Measurements from ENCODE around the gene CFAP74.

Gene CFAP74

DNA sequence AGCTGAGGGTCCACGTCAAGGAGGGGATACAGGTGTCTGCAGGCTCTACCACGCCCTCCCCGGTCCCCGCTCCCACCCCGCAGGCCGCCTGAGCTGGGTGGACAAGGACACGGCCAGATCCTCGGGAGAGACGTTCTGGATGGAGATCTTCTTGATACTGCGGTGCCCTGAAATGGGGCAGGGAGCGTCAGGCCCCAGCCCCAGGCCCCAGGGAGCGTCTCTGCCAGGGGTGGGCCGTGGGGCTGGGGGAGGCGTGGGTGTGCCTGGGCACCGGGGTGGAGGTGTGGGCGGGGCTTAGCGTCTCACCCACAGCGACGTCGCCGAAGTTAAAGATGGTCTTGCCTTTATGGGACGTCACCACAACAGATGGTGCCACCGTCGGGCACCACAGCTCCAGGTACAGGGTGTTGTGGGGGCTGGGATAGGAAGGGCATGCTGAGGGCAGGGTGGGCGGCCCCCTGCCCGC is 77.2 kb downstream of the CFAP74 start:
- no peak for DNase-seq

DNA sequence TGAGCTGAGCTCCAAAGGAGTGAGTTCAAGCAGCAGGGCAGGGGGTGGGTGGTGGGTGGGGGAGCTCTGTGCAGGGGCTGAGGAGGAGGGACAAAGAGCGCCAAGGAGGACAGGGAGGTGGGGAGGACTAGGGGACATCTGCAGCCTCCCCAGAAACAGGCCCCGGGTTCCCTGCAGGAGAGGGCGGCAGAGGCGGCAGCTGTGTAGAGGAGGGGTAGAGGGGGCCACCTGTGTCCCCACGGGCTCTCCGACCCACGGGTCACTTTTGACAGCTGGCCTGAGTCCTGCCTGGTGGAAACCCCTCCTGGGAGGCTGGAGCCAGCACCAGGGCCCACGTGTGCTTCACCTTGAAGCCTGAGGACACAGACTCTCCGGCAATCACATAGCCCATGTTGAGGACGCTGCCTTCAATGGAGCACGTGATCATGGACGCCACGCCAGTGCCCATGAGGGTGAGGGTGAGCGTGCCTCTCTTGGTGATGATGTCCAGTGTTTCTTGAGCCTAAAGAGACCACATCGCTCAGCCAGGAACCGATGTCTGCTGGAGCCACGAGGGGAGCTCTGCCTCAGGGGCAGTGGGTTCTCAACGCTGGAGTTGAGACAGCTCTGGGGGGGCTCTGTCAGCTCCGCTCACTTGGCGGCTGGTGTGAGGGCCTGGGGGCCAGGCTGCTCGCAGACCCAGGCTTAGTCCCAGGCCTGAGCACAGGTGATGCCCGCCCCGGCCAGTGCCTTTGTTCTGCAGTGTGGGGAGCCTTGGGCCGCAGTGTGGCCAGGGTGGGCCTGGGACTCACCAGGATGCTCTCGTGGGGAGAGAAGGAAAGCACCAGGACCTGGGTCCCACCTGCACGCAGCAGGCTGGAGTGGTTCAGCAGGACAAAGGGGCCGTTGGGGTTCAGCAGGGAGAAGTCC is 77.9 kb downstream of the CFAP74 start:
- DNase-seq, result no peak

DNA sequence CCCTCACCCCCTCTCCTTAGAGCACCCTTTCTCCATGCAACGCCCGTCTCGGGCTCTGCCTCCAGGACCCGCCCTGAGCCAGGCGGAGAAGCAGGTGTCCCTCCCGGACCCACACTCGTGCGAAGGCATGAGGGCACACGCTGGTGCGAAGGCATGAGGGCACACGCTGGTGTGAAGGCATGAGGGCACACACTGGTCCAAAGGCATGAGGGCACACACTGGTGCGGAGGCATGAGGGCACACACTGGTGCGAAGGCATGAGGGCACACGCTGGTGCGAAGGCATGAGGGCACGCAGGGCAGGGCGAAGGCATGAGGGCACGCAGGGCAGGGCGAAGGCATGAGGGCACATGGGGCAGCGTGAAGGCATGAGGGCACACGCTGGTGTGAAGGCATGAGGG is 78.7 kb downstream of the CFAP74 start:
- DNase-seq, result no peak

DNA sequence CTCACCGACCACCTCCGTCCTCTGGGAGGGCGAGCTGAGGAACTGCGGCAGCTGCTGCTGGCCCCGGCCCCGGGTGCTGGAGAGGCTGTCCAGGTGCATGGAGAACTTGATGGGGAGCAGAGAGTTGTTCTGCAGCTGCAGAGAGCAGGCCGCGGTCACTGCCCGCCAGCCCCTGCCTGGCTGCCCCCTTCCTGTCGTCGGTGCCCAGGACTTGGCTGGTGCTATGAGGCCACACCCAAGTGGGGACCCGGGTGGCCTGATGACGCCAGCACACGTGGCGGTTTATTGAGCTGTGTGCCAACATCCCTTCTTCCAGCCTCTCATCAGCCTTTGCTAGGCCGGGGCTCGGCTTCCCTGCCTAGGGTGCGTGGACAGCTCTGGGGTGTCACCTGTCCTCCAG is 79.2 kb downstream of the CFAP74 start:
- DNase-seq, result no peak

DNA sequence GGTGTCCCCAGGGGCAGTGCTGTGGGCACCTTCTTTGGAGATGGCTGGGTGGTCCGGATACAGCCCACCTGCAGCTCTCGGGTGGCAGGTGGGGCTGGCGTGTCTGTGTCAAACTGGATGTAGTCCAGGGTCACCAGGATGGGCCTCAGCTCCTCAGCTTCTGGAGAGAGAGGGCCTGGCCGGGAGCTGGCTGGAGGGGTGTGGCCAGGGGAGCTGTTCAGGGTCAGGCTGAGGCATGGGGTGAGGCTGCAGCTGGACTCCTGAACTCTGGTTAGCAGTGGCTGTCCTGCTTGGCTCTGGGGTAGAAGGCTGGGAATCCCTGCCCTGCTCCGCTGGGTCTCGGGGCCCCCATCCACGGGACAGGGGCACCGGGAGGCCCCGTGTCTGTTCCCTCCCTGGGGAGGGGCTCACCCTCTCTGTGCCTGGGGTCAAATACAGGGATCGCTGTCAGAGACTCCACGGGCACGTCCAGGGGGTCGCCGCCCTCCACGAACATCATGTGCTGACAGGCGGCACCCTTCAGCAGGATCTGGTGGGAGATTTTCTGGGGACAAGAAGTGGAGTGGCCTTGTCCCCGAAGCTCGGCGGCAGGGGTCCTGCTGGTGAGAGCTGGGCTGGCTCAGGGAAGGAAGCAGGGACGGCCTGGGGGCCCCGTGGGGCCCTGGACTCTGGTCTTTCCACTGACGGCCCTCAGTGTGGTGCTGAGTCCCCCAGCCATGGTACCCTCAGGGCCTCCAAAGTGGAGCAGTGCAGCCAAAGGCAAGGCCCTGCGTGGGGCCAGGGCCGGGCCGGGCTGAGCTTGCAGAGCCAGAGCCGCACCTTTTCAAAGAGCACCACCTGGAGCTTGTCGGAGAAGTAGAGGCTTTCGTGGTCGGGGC is 80.4 kb downstream of the CFAP74 start:
- DNase-seq, result no peak

DNA sequence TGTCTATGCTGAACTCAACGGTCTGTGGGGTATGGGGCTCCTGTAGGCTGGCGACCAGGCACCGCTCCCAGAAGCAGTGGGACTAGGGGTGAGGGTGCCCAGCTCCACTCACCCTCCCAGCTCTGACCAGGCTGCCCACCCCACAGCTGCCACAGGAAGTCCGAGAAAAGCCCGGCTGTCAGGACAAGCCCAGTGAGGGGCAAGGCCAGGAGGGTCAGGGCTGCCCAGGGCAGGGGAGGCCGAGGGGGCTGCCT is 81.0 kb downstream of the CFAP74 start:
- DNase-seq, result no peak

DNA sequence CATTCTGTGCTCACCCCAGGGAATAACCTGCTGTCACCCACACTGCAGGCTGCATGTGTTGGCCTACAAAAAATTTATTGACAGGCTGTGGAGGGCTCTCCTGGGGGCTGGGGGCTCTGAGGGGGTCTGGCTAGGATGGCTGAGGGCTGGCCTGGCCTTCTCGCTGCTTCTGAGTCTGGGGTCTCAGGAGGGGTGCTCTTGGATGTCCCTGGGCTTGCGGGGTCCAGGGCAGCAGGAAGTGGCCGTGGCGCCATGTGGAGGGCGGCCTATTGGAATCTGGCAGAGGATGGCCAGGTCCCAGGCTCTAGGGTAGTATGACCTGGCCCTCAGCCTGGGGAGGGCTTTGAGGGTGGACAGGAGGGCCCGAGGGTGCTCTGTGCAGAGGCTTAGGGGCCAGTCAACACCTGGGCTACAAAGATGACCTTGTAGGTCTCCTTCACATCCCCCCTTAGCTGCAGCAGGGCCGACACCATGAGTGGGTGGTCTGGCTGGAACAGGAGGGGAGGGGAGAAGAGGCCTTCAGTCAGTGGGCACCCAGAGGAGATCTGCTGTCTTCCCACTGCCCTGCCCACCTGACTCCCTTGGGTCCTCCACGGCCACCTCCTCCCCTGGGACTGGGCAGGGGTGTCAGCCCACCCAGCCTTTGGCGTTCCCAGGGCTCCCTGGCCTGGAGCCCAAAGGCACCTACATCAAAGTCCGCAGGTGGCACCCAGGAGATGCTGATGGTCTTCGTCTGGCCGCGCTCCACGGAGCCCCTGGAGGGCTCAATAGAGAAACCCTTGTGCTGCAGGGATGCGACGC is 81.5 kb downstream of the CFAP74 start:
- no peak for DNase-seq

DNA sequence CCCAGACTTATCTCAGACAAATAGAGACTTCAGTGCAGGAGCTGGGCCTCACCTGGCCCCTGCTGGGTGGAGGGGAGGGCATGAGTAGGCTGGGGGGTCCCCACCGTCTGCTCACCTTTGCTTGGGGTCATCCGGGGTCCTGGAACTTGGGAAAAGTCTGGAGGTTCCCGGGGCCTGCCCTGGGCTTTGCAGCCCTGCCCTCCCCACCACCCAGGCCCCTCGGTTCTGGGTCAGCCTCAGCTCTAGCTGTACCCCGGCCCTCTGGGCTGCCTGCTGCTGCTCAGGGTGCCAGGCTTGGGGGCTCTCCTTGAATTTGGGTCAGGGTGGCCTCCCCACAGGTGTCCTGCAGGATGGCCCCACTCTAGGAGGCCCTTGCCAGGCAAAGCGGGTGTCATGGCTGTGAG is 82.1 kb downstream of the CFAP74 start:
- DNase-seq, result no peak

DNA sequence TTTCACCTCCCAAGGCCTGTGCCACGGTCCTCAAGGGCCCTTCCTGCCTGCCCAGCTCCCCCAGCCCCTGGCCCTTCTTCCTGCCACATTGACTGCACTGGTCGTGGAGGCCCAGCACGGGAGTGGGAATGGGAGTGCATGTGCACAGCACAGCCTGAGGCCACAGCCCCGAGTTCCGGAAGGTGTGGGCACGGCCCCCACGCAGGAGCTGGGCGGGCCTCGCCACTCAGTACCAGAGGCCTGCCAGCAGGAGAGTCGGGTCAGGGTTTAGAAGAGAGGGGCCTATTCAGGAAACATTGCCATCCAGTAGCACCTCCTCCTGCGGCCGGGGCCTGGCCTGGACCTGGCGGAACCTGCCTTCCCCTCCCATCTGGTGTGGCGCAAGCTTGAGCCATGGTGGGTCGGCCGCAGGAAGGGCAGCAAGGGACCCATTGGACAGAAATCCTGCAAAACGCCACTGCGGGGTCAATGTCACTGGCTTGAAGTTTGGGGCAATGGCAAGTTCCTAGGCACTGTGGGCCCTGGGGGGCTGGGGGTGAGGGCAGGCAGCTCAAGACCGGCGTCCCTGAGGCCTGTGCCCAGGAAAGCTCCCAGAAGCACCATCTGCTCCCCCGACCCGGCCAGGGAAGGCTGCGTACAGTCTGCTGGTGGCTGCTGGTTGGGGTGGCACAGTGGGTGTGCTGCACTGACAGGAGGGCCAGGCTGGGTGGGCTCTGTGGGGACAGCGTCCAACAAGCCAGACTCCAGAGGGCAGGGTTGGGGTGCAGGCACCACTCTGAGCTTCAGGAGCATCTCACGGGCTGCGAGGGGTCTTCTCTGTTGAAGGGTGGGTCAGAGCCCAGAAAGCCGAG is 82.8 kb downstream of the CFAP74 start:
- no peak for DNase-seq

DNA sequence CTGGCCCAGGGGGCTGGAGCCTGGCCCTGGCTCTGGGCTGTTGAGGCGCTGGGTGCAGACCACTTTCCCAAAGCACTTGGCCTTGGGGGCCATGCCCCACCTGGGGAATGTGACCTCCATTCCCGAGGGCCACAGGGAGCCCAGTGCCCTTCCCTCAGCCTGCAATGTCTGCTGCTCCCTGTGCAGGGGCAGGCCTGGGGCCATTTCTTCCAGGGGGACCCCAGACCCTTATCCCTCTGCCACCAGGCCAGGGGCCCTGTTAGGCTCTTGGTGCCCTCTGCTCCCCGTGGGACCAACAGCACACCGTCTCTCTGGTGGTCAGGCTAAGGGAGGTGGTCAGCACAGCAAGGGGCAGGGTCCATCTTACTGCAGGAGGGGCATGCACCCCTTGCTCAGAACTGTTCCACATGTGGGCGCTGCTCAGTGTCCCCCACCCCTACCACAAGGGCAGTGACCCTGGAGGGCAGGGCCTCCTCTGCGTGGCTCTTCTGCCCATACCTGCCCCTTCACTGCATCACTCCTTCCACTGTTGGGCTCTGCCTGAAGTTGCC is 83.5 kb downstream of the CFAP74 start:
- no peak for DNase-seq

DNA sequence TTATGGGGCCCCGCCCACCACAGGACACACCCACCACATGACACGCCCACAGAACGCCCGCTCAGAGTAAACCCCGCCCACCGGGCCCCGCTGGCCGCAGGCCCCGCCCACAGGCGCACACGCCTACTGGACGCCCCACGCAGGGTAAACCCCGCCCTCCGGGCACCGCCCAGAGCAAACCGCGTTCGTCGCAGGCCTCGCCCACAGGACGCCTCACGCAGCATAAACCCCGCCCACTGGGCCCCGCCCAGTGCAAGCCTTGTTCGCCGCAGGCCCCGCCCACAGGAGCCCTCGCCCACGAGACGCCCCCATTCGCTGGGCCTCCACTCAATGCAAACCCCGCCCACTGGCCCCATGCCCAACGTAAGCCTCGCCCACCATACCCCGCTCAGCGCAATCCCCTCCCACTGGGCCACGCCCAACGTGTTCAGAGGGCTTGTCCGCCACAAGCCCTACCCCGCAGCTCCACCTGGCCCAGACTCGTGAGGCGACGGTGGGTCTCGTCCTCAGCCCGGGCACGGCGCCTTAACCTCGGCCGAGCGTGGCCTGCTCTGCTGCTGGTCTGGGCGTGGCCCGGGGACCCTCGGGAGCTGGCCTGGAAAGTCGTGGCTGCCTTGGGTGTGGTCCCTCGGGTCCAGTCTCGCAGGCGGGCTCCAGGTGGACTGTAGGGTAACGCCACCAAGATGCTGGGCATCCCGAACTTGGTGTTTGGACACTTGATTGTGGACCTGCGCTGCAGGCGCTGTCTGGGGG is 84.1 kb downstream of the CFAP74 start:
- peak; percentile 45 for DNase-seq

DNA sequence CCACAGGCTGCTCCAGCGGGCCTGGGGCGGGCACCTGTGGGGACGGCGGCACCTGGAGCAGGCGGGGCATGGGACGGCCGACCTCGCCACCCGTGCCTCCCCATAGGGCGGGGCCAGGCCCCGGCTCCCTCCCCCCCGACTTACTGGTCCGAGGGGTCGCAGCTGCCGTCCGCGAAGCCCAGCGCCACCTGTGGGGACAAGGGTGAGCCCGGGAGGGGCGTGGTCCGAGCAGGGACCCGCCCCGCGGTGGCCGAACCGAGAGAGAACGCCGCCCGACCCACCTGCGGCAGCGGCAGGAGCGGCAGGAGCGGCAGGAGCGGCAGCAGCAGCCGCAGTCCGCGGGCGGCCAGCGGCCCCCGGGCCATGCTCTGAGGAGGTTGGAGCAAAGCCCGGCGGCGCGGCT is 84.7 kb downstream of the CFAP74 start, which contains the start of gene TMEM52:
TSS of gene TMEM52 (minus strand) at position 379 of the 403 bp plus-strand sequence. CDS start at position 365, 14 bp downstream.
- no peak for DNase-seq

DNA sequence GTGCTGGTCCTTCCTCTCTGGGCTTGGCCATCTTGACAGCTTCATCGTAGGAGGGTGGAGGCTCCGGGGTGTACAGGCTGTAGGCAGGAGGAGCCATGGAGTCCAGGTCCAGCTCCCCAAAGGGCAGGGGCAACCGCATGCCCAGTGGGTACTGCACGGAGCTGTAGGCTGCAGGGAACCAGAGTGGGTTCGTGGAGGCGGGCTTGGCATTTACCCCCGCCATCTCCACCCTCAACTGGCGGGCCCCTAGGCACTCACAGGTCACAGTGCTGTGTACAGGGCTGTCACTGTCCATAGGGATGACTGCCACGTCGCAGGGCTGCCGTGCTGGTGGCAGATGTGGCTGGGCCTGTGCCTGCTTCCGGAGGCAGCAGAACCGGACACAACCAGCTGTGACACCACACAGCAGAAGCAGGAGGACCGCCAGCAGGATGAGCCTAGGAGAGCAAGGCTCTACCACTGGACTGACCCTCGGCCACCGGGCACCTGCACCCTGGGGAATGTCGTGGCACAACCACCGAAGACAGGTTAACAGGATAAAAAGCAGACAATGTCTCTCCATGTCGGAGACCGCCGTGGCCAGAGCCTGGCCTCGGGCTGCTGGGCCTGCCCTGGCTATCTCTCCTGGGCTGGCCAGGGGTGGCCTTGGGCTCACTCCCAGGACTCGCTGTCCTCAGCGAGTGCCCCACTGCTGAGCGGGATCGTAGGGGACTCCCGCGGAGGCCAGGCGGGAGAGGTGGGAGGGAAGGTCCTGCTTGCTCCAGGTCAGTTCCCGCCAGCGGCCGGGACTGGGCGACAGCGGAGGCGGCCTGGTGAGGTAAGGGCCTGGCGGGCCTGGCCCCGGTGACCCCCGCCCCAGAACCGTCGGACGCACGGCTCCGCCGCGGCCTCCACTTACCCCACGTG is 85.3 kb downstream of the CFAP74 start:
- DNase-seq, result no peak

DNA sequence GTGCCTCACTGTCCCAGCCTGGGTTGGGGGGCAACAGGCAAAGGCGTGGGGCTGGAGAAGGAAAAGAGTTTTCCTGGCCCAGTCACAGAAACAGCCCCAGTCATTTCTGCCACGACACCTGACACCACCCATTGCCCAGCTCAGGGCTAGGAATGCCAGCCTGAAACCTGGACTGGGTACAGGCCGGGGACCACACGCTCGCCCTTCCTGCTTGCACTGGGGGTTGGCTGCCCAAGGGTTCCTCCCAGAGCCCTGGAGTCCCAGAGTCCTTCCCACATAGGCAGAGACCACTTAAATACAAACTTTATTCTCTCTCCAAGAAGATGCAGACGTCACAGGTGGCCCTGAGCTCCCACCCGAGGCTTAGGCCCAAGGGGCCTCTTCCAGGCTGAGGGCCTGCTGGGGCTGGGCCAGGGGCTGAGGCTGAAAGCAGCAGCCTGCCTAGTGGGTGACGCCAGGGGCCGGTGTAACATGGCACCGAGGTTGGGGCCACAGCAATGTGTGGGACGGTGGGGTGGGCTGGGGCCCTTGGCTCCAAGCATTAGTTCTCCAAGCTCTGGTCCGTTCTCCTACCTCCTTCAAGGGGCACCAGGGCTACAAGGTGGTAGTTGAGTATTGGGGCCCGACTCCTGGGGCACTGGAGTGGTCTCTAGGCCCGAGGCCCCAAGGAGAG is 86.1 kb downstream of the CFAP74 start:
- DNase-seq, result no peak

DNA sequence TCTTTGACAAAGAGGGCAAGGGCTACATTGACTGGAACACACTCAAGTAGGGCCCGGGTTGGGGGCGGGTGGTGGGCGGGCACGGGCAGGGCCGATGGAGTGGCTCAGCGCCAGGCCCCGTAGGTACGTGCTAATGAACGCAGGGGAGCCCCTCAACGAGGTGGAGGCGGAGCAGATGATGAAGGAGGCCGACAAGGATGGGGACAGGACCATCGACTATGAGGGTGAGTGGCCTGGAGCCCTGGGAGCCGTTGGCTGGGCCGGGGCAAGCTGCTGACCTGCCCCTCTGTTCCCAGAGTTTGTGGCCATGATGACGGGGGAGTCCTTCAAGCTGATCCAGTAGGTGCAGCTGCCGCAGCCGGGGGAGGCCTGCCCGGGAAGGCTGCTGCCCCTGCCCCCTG is 86.7 kb downstream of the CFAP74 start:
- no peak for DNase-seq

DNA sequence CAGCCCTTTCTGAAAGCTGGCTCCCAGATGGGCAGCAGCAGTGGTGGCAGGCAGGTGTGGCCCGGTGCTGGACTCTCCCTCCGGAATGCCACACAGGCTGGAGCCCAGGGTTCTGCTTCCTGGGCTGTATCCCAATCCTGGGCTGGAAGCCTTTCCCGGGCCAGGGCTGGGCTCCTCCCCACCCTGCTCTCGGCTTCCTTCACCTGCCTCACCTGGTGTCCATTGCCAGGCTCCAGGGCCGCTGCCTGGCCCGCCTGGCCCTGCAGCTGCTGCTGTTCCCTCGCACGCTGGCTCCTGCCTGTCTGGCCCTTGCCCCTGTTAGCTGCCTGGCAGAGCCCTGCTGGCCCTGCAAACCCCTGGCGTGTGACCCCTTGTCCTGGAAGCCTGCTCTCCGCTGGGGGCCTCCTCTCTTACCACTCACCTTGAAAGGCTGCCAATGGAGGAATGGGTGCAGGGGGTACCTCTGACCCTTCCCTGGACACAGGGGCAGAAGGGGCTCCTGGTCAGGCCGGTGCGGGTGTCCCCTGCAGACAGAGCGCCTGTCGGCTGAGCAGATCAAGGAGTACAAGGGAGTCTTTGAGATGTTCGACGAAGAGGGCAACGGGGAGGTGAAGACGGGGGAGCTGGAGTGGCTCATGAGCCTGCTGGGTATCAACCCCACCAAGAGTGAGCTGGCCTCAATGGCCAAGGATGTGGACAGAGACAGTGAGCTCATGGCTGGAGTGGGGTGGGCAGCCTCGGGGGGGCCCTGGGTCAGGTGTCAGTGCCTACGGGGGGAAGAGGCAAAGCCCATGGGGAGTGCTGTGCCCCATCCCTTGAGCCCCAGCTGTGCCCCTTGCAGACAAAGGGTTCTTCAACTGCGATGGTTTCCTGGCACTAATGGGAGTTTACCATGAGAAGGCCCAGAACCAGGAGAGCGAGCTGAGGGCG is 87.4 kb downstream of the CFAP74 start:
- no peak for DNase-seq

DNA sequence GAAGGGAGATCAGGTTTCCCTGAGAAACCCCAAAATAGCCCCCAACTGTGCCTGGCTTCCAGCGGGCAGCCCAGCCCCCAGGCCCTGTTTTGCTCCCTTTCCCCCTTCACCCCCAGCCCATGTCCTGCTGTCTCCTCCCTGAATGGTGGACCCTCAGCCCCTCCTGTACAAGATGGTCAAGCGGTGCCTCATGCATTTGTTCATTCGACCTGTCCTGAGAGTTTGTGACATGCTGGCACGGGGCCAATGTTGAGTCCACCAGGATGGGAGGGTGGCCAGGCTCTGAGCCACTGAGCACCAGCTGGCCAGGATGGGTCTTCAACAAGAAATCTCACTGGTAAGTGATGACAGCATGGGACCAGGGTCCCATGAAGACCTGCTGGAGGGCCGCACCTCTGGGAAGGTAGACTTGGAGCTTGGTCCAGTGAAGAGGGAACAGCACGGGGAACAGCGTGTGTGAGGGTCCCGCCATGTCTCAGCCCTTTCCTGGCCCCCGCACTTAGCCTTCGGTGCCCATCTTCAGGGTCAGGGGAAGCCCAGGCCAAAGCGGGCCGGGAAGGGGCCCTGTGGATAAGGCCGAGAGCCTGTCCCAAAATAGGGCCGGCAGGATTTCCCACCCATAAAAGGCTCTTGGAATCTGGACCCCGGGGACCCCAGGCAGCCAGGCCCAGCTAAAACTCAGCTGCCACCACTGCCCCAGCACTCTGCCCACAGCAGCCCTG is 88.5 kb downstream of the CFAP74 start, which contains the start of gene CALML6:
TSS of gene CALML6 (plus strand) at position 290 of the 722 bp plus-strand sequence. CDS start at position 311, 21 bp downstream.
- no peak for DNase-seq

Measured in SIG-M5 (cell line).